WTC11 (cell line): ENCODE measurements around the gene KCNIP3.

Experiments used
- CREM ChIP-seq: sonication (generic); formaldehyde crosslinking; IDR thresholded peaks from 2 replicates; pipeline ENCODE4 v1.8.1; 2022; ENCODE audit warnings: mild to moderate bottlenecking, missing genetic modification reagents, moderate library complexity
- JUN ChIP-seq: sonication (generic); formaldehyde crosslinking; IDR thresholded peaks from 2 replicates; pipeline ENCODE4 v1.8.0; 2023; ENCODE audit warnings: mild to moderate bottlenecking, missing genetic modification reagents
- KAT7 ChIP-seq: sonication (generic); formaldehyde crosslinking; IDR thresholded peaks from 2 replicates; pipeline ENCODE4 v1.8.1; 2023; ENCODE audit warnings: missing genetic modification reagents, mild to moderate bottlenecking, borderline replicate concordance
- NFYB ChIP-seq: sonication (generic); formaldehyde crosslinking; conservative IDR thresholded peaks from 2 replicates; pipeline ENCODE4 v1.8.0; 2022; ENCODE audit warnings: low read depth, missing genetic modification reagents
- NR1H2 ChIP-seq: sonication (generic); formaldehyde crosslinking; IDR thresholded peaks from 2 replicates; pipeline ENCODE4 v1.9.0; 2021; ENCODE audit warnings: mild to moderate bottlenecking, moderate library complexity, missing genetic modification reagents
- ZNF423 ChIP-seq: fragments of 250-450 bp; sonication (Bioruptor Pico); IDR thresholded peaks from 2 replicates; pipeline ENCODE4 v2.1.2; 2022; ENCODE audit warnings: mild to moderate bottlenecking, moderate library complexity
- TF ChIP-seq, protein P1 (sequence below): fragments of 200-600 bp; IDR thresholded peaks from 2 replicates; pipeline ENCODE4 v1.8.0; 2022; ENCODE audit warnings: antibody characterized with exemption
- TF ChIP-seq, protein P2 (sequence below): sonication (generic); formaldehyde crosslinking; conservative IDR thresholded peaks from 2 replicates; pipeline ENCODE4 v1.8.1; 2022; ENCODE audit warnings: mild to moderate bottlenecking, missing genetic modification reagents
- TF ChIP-seq, protein P3 (sequence below): sonication (generic); formaldehyde crosslinking; IDR thresholded peaks from 2 replicates; pipeline ENCODE4 v1.8.0; 2022; ENCODE audit warnings: mild to moderate bottlenecking, missing genetic modification reagents
- TF ChIP-seq, protein P4 (sequence below): sonication (generic); formaldehyde crosslinking; IDR thresholded peaks from 2 replicates; pipeline ENCODE4 v1.8.1; 2022; ENCODE audit warnings: low read depth, missing genetic modification reagents, borderline replicate concordance
- TF ChIP-seq, protein P5 (sequence below): sonication (generic); formaldehyde crosslinking; IDR thresholded peaks from 2 replicates; pipeline ENCODE4 v1.8.1; 2023; ENCODE audit warnings: mild to moderate bottlenecking, missing genetic modification reagents, borderline replicate concordance
- TF ChIP-seq, protein P6 (sequence below): fragments of 250-450 bp; sonication (Bioruptor Pico); conservative IDR thresholded peaks from 2 replicates; pipeline ENCODE4 v1.9.0; 2021; ENCODE audit warnings: mild to moderate bottlenecking
- TF ChIP-seq, protein P7 (sequence below): sonication (generic); formaldehyde crosslinking; IDR thresholded peaks from 2 replicates; pipeline ENCODE4 v1.8.0; 2022; ENCODE audit warnings: mild to moderate bottlenecking, missing genetic modification reagents

DNA sequence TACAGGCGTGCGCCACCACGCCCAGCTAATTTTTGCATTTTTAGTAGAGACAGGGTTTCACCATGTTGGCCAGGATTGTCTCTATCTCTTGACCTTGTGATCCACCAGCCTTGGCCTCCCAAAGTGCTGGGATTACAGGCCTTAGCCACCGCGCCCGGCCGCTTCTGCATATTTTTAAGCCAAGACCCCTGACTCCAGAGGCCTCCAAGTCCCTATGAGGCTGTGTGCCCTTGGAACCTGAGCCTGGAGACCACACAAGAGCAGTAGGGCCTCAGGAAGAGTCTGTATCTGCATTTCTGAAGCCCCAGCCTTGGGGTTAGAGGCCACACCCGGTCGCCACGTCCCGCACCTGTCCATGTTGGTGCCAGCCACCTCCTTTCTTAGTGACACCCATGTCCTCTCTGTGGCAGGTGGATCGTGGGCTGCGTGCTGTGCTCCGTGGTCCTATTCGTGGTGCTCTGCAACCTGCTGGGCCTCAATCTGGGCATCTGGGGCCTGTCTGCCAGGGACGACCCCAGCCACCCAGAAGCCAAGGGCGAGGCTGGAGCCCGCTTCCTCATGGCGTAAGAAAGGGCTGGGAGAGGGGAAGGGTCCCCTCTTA is 17.6 kb upstream of the KCNIP3 start:
- TF ChIP-seq, protein P1, sequence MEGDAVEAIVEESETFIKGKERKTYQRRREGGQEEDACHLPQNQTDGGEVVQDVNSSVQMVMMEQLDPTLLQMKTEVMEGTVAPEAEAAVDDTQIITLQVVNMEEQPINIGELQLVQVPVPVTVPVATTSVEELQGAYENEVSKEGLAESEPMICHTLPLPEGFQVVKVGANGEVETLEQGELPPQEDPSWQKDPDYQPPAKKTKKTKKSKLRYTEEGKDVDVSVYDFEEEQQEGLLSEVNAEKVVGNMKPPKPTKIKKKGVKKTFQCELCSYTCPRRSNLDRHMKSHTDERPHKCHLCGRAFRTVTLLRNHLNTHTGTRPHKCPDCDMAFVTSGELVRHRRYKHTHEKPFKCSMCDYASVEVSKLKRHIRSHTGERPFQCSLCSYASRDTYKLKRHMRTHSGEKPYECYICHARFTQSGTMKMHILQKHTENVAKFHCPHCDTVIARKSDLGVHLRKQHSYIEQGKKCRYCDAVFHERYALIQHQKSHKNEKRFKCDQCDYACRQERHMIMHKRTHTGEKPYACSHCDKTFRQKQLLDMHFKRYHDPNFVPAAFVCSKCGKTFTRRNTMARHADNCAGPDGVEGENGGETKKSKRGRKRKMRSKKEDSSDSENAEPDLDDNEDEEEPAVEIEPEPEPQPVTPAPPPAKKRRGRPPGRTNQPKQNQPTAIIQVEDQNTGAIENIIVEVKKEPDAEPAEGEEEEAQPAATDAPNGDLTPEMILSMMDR = no peak
- TF ChIP-seq, protein P2, sequence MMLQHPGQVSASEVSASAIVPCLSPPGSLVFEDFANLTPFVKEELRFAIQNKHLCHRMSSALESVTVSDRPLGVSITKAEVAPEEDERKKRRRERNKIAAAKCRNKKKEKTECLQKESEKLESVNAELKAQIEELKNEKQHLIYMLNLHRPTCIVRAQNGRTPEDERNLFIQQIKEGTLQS (CRISPR knock-in tag) = no peak
- TF ChIP-seq, protein P3, sequence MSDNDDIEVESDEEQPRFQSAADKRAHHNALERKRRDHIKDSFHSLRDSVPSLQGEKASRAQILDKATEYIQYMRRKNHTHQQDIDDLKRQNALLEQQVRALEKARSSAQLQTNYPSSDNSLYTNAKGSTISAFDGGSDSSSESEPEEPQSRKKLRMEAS = no peak
- no peak for TF ChIP-seq ZNF423
- no peak for TF ChIP-seq NR1H2 (CRISPR knock-in tag)
- TF ChIP-seq, protein P4, sequence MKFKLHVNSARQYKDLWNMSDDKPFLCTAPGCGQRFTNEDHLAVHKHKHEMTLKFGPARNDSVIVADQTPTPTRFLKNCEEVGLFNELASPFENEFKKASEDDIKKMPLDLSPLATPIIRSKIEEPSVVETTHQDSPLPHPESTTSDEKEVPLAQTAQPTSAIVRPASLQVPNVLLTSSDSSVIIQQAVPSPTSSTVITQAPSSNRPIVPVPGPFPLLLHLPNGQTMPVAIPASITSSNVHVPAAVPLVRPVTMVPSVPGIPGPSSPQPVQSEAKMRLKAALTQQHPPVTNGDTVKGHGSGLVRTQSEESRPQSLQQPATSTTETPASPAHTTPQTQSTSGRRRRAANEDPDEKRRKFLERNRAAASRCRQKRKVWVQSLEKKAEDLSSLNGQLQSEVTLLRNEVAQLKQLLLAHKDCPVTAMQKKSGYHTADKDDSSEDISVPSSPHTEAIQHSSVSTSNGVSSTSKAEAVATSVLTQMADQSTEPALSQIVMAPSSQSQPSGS = no peak
- no peak for TF ChIP-seq KAT7 (CRISPR knock-in tag)
- TF ChIP-seq JUN (CRISPR knock-in tag) = no peak
- TF ChIP-seq, protein P5, sequence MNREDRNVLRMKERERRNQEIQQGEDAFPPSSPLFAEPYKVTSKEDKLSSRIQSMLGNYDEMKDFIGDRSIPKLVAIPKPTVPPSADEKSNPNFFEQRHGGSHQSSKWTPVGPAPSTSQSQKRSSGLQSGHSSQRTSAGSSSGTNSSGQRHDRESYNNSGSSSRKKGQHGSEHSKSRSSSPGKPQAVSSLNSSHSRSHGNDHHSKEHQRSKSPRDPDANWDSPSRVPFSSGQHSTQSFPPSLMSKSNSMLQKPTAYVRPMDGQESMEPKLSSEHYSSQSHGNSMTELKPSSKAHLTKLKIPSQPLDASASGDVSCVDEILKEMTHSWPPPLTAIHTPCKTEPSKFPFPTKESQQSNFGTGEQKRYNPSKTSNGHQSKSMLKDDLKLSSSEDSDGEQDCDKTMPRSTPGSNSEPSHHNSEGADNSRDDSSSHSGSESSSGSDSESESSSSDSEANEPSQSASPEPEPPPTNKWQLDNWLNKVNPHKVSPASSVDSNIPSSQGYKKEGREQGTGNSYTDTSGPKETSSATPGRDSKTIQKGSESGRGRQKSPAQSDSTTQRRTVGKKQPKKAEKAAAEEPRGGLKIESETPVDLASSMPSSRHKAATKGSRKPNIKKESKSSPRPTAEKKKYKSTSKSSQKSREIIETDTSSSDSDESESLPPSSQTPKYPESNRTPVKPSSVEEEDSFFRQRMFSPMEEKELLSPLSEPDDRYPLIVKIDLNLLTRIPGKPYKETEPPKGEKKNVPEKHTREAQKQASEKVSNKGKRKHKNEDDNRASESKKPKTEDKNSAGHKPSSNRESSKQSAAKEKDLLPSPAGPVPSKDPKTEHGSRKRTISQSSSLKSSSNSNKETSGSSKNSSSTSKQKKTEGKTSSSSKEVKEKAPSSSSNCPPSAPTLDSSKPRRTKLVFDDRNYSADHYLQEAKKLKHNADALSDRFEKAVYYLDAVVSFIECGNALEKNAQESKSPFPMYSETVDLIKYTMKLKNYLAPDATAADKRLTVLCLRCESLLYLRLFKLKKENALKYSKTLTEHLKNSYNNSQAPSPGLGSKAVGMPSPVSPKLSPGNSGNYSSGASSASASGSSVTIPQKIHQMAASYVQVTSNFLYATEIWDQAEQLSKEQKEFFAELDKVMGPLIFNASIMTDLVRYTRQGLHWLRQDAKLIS (CRISPR knock-in tag) = no peak
- TF ChIP-seq NFYB = no peak
- TF ChIP-seq, protein P6, sequence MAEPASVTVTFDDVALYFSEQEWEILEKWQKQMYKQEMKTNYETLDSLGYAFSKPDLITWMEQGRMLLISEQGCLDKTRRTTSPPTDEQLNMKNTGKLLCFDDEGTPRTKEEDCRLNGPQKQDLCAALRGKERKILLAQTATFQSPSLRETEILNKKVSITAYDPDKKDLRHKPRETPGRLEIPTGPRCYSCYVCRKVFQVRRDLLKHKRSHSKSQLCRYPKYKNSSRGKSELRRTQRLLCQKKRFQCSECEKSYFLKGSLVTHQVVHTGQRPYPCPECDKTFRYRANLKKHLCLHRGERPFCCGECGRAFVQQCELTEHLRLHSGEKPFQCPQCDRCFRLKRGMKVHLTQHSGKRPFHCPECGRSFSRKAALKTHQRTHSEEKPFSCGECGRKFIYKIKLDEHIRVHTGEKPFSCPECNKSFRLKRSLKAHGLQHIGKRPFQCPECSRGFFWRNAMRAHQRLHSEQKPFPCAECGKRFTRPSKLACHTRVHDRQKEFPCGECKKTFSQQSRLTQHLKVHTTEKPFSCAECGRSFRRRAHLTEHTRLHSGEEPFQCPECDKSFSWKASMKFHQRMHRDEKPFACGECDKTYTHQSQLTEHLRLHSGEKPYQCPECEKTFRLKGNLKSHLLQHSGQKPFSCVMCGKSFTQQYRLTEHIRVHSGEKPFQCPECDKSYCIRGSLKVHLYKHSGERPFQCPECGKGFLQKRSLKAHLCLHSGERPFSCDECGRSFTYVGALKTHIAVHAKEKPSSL (CRISPR knock-in tag) = no peak
- TF ChIP-seq CREM = no peak
- TF ChIP-seq, protein P7, sequence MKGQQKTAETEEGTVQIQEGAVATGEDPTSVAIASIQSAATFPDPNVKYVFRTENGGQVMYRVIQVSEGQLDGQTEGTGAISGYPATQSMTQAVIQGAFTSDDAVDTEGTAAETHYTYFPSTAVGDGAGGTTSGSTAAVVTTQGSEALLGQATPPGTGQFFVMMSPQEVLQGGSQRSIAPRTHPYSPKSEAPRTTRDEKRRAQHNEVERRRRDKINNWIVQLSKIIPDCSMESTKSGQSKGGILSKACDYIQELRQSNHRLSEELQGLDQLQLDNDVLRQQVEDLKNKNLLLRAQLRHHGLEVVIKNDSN (CRISPR knock-in tag) = no peak
